Endothelial cell of umbilical vein (primary cell): ENCODE data around the gene VSTM4.

Experiments used
- EZH2 ChIP-seq: IDR thresholded peaks from 2 replicates; pipeline ENCODE4 v1.6.1; 2012; ENCODE audit warnings: borderline replicate concordance, low read depth, mild to moderate bottlenecking, moderate library complexity, low read length, inconsistent platforms; ENCODE audit not compliant: severe bottlenecking
- GATA2 ChIP-seq: IDR thresholded peaks from 2 replicates; pipeline ENCODE4 v1.7.0; 2011; ENCODE audit warnings: low read depth, mild to moderate bottlenecking, moderate library complexity, mixed read lengths, low read length; ENCODE audit not compliant: insufficient read length, insufficient read depth
- JUN ChIP-seq: IDR thresholded peaks from 2 replicates; pipeline ENCODE4 v1.6.1; 2011; ENCODE audit warnings: borderline replicate concordance, low read depth; ENCODE audit not compliant: insufficient read length, insufficient read depth
- MYC ChIP-seq: IDR thresholded peaks from one replicate; pipeline ENCODE4 v1.6.1; 2011; ENCODE audit warnings: mild to moderate bottlenecking, low read depth, low read length
- POLR2A ChIP-seq: IDR thresholded peaks from 2 replicates; pipeline ENCODE4 v1.6.1; 2012; ENCODE audit warnings: low read depth, mild to moderate bottlenecking, control low read depth, low read length
- POLR2AphosphoS5 ChIP-seq: IDR thresholded peaks from 2 replicates; pipeline ENCODE4 v1.6.1; 2012; ENCODE audit warnings: low read depth, mild to moderate bottlenecking, control low read depth, low read length, moderate library complexity; ENCODE audit not compliant: insufficient read depth
- TF ChIP-seq, protein P1 (sequence below), 2 donors: IDR thresholded peaks; 1 replicate in 1 of 2; 2 replicates in 1 of 2; pipeline ENCODE4 v1.5.1; 2011; ENCODE audit warnings: low read length in 2 of 2, mild to moderate bottlenecking in 2 of 2, moderate library complexity in 2 of 2, control low read depth in 1 of 2, inconsistent platforms in 1 of 2, low read depth in 1 of 2; ENCODE audit not compliant: insufficient read depth in 1 of 2; ENCODE audit errors: extremely low read depth in 1 of 2
- TF ChIP-seq, protein P2 (sequence below): IDR thresholded peaks from 2 replicates; pipeline ENCODE4 v1.6.1; 2011; ENCODE audit not compliant: insufficient read depth, insufficient read length

GRCh38 chr10:49134327-49134726 lies 19.0 kb upstream of the VSTM4 start:
- TF ChIP-seq, protein P1, sequence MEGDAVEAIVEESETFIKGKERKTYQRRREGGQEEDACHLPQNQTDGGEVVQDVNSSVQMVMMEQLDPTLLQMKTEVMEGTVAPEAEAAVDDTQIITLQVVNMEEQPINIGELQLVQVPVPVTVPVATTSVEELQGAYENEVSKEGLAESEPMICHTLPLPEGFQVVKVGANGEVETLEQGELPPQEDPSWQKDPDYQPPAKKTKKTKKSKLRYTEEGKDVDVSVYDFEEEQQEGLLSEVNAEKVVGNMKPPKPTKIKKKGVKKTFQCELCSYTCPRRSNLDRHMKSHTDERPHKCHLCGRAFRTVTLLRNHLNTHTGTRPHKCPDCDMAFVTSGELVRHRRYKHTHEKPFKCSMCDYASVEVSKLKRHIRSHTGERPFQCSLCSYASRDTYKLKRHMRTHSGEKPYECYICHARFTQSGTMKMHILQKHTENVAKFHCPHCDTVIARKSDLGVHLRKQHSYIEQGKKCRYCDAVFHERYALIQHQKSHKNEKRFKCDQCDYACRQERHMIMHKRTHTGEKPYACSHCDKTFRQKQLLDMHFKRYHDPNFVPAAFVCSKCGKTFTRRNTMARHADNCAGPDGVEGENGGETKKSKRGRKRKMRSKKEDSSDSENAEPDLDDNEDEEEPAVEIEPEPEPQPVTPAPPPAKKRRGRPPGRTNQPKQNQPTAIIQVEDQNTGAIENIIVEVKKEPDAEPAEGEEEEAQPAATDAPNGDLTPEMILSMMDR (IDR thresholded peaks at IDR 0.05; ENCODE audit: extremely low read depth in 1 of 2, insufficient read depth in 1 of 2, low read depth in 1 of 2, low read length in 2 of 2), result no peak
- TF ChIP-seq, protein P2, sequence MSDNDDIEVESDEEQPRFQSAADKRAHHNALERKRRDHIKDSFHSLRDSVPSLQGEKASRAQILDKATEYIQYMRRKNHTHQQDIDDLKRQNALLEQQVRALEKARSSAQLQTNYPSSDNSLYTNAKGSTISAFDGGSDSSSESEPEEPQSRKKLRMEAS, result no peak
- TF ChIP-seq POLR2A (no peak), POLR2AphosphoS5 (no peak), JUN (no peak), EZH2 (no peak), MYC (no peak), GATA2 (no peak)
